ENCODE results near the gene C6orf62.
"Not testable (repeated sequence)": the region's sequence is repeated elsewhere in the genome, so short reads cannot be mapped to it uniquely, and the experiment has no call there.

Gene C6orf62

DNA sequence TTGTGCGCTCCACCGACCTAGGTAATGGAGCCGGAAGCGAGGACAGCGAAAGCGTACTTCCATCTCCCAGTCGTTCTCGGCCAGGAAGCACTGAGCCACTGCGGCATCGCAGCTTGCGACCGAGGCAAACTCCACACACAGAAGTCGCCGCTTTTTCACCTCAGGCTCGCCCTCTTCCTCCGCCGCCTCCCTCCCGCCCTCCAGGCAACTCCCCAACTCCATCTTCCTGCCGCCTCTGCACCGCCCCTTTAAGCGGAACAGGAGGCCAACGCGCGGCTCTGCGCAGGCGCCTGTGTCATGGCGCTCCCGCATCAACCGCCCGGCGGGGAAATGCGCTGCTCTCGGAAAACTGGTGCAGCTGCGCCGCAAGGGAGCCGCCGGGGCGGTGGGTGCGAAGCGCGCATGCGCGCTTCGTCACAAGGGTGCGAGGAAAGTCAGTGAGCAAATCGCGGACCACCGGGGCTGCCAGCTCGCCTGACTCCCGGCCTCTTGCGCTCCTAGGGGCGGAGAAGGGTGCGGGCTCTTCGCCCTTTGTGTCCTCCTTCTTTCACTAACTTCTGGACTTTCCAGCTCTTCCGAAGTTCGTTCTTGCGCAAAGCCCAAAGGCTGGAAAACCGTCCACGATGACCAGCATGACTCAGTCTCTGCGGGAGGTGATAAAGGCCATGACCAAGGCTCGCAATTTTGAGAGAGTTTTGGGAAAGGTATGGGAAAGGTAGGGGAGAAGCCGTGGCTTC is 52.1 kb downstream of the C6orf62 start, which contains the start of the genes ACOT13 and TDP2:
ACOT13 (plus strand) TSS at position 437 of the 737 bp plus-strand sequence; CDS start at position 624, 187 bp downstream.
TDP2 (minus strand) TSS at position 259 of the 737 bp plus-strand sequence; CDS start at position 222, 37 bp downstream.
- FAIRE-seq = no peak

DNA sequence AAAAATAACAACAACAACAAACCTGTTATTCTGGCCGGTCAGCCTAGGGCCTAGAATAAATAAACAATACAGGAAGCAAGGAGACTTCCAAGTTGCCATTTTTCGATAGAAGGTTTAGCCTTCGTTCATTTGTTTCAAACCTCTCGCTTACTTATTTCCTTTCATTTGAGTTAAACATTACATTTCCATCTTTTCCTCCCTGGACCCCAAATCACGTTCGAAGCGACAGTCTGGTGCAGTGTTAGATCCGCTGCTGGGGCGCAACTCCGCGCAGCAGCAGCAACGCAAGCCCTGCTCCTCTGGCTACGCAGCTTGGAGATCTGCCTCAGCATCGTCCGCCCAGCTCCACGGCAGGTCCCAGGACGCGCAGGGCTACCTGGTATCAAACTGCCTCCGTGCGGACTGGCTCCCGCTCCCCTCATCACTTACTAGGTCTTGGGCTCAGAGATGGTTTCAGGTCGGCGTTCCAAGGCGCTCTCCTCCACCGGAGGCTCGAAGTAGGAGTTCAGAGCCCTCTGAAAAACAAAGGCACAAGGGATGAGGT is 52.8 kb downstream of the C6orf62 start:
- FAIRE-seq = no peak

DNA sequence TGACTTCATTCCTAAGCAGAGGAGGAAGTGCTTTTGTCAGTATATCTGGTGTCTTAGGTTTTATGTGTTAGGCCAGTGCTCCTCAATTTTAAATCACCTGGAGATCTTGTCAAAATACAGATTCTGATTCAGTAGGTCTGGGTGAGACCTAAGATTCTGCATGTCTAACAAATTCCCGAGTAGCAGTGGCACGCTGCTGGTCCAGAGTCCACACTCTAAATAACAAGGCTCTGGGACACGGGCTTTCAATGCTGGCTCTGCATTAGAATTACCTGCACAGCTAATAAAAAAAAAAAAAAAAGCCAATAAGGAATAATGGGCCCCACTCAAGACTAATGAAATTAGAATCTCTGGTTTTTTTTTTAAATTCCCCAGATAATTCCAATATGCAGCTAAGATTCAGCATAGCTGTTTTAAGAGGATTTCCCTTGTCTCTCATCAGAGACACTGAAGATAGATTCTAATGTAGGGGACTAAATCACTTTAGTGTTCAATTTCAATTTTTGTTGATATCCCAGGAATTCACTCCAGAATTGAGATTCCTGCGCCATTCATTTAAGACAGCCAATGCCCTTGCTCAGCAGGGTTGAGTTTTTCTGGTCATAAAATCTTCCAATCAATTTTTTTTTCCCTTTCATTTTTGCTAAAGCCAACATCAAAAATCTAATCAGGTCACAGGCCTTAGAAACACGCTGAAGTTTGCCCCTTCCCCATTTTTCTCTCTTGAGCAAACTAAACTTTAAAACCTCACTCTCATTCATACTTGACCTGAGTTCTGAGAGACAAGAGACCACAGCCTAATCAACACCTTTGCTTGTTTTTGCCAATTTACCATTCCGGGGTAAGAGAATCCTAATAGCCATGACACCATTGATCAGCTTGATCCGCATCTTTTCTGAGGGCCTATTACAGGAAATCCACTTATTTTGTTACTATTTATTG is 54.6 kb downstream of the C6orf62 start:
- no peak for FAIRE-seq

DNA sequence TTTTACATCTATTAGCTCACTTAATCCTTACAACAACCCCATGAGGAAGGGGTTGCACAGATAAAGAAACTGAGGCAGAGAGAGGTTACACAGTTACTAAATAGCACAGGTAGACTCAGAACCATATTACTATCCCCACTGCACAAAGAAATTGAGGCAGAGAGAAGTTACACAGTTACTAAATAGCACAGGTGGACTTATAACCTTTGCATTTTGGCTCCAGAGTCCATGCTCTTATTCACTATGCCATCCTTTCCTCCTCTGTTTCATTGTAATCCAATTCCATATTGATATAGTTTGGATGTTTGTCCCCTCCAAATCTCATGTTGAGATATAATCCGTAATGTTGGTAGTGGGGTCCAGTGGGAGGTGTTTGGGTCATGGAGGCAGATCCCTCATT is 55.8 kb downstream of the C6orf62 start:
- FAIRE-seq = no peak

DNA sequence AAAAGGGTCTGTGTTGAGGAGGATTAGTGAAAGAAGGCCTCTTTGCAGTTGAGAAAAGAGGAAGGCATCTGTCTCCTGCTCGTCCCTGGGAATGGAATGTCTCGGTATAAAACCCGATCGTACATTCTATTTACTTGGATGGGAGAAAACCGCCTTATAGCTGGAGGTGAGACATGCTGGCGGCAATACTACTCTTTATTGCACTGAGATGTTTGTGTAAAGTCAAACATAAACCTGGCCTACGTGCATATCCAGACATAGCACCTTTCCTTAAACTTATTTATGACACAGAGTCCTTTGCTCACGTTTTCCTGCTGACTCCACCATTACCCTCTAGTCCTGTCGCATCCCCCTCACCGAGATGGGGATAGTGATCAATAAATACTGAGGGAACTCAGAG is 56.7 kb downstream of the C6orf62 start:
- no peak for FAIRE-seq

DNA sequence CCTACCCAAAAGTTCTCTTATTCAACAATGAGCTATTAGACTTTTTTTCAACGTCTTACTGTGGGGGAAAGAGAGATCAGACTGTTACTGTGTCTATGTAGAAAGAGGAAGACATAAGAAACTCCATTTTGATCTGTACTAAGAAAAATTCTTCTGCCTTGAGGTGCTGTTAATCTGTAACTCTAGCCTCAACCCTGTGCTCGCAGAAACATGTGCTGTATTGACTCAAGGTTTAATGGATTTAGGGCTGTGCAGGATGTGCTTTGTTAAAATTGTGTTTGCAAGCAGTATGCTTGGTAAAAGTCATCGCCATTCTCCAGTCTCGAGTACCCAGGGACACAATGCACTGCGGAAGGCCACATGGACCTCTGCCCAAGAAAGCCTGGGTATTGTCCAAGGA is 57.2 kb downstream of the C6orf62 start:
- not testable (repeated sequence) for FAIRE-seq

DNA sequence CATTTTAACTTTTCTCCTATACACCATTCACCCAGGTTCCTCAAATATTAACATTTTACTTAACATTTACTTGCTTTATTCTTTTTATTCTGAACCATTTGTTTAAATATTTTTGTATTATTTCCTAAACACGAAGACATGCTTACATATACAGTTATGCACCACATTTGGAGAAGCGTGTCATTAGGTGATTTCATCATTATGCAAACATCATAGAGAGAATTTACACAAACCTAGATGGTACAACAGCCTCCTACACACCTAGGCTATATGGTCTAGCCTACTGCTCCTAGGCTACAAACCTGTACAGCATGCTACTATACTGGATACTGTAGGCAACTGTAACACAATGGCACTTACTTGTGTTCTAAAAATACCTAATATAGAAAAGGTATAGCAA is 58.8 kb downstream of the C6orf62 start:
- FAIRE-seq = no peak

DNA sequence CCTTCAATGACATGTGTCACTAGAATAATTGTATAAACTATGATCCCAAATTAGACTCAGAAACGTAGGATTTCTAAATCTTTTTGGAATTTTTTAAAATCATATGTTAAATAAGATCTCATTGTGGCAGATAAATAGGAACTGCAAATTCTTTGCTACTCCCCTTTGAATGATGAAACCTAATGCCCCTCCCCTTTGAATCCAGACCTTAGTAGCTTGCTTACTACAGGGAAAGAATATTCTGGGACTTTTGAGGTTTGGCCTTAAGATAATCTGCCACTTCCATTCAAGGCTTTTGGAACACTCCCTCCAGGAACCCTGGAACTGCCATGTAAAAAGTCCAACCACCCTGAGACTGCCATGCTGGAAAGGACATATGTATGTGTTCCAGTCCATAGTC is 59.4 kb downstream of the C6orf62 start:
- no peak for FAIRE-seq

DNA sequence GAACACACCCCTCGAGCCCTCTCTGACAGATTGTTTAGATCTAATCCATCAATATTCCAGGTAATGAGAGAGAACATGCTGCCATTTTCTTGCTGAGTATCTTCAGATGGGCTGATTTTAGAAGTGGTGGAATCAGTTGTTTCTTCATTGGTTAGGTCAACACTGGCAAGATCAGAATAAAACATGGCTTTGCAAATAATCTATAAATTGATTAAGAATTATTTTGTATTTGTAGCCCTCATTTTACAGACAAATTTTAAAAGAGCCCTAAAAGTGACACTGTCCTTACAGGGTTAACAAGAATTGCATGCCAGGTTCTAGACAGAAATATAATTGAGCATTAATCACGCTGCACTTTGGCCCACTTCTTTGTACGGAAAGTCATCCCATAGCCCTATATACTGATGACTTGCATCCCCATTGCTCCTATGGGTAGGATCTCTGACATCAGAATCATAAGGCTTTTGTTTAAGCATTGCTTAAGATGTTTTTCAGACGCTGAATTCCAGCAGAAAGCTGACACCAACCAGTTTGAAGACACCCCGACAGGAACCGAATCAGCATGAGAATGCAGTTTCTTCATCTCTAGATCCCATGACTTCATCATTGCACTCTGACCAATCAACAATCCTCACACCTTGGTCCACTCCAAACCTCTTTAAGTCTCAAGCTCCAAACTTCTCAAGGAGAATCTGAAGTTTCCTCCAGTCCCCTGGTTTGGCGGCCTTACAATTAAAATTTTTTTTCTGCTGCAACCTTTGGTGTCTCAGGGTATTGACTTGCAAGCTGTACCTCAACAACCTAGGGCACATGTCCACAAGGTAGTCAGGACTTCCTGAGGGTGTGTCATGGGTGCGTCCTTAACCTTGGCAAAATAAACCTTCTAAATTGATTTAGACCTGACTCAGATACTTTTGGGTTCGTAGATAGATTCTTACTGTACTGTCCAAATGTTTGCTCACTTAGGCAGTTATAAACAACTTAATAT is 60.1 kb downstream of the C6orf62 start:
- no peak for FAIRE-seq

DNA sequence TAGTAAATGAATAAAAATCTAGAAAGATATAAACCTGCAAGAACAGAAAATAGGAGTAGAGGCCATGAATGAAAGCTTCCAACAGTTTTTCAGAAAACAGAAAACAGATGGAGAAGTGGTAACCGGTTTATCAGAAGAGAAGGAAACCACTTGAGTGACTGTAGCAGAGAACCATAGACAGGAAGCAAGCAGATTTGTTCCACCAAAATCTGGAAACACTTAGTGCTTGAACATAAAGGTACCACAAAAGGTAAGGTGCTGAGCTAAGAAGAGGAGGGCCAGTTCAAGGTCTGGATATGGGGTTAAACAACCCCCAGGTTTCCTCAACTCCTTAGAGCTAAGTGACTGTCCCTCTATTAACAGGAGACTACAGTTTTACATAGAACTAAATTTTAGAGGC is 63.7 kb downstream of the C6orf62 start:
- no peak for FAIRE-seq
